ENCODE results near the gene SLC10A7. TPM values are rescaled to one million over a fixed set of nuclear protein-coding genes. Genes with fewer than 3 reads are reported as not detected.

Gene SLC10A7
- total and polyA plus RNA-seq, 2 of the 8 experiments (the other 6 are each of a cell fraction or from before 2014, with no cell fraction given), result 2.5 to 2.9 TPM

DNA sequence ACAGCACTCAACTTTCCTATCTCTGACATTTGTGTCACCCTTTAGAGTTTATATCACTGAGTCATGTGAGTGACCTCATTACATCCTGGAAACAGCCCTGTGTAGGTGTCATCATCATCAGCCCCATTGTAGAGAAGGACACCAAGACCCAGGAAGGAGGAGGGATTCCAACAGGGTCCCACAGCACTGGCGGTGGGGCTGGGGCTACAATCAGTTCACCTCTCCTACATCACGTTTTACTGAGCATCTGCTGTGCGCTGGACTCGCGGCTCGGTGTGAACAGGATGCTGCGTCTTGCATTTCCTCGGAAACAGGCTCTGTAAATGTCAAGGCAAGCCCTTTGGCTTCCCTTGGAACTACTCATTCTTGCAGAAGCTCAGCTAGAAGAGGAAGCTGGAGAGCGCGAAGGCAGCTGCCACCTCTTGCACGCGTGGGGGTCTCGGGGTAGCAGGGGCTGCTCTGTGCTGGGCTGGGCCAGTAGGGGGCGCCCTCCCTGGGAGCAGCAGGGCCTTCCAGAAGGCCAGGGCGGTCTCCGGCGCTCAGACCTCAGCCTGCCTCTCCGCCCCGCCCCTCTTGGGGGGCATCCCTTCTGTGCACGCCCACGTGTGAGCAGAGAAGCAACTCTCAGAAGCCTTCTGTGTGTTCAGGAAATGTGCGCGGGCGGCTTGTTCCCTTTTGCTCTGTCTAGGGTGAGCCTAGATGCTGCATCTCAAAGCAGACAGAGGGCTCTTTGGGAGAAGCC lies 278.4 kb downstream of the SLC10A7 start:
- Histone ChIP-seq H3K36me3 (ENCODE audit: control insufficient read depth in 2 of 4, insufficient read depth in 4 of 4, low read length in 3 of 4) (no peaks in the 10 kb centered on the region), H2BK12ac (ENCODE audit: low read depth, low read length) (no peak overlapping the region), H3K79me1 (ENCODE audit: low read depth, low read length) (no peaks in the 10 kb centered on the region), H2BK20ac (ENCODE audit: low read length) (no peak overlapping the region), H3K4ac (replicated peaks; ENCODE audit: insufficient read length, low read depth, low read length) (no peak overlapping the region), H2BK15ac (ENCODE audit: low read length) (peak overlapping the region; percentile 47; the same call in 1 of the 2 replicates), H4K91ac (replicated peaks; ENCODE audit: insufficient read length, low read length) (peak overlapping the region; percentile 17), H4K20me1 (replicated peaks in 1 of 2; ENCODE audit: control insufficient read depth in 1 of 2, insufficient read depth in 2 of 2, low read length in 2 of 2) (no peaks in the 10 kb centered on the region), H3K23ac (ENCODE audit: insufficient read length) (no peak overlapping the region), H3K27ac (ENCODE audit: low read depth, low read length) (no peak overlapping the region), H3K18ac (ENCODE audit: extremely low read depth, low read length) (no peak overlapping the region), H3K56ac (replicated peaks; ENCODE audit: insufficient read length, low read depth, low read length) (no peak overlapping the region), H2BK5ac (ENCODE audit: low read depth, low read length) (no peak overlapping the region), H3K4me2 (ENCODE audit: insufficient read depth in 1 of 2, low read depth in 2 of 2, low read length in 2 of 2) (peak overlapping the region in 1 of 2 experiments; percentile 23; a peak in 3 of 4 replicates), H2AFZ (ENCODE audit: low read length) (peak overlapping the region; percentile 70; the same call in 1 of the 2 replicates), H3K27me3 (replicated peaks in 1 of 4; ENCODE audit: control insufficient read depth in 3 of 4, extremely low read depth in 1 of 4, insufficient read depth in 3 of 4, low read length in 3 of 4) (no peaks in the 10 kb centered on the region), H3K23me2 (ENCODE audit: low read depth, low read length) (no peaks in the 10 kb centered on the region), H3K9ac (replicated peaks in 1 of 4; ENCODE audit: extremely low read depth in 1 of 4, low read depth in 3 of 4, low read length in 3 of 4) (no peak overlapping the region), H2AK5ac (ENCODE audit: low read depth, low read length) (no peak overlapping the region), H4K5ac (ENCODE audit: insufficient read length, low read depth, low read length) (no peak overlapping the region), H3K79me2 (ENCODE audit: control insufficient read depth in 1 of 2, insufficient read depth in 2 of 2, low read length in 2 of 2) (no peaks in the 10 kb centered on the region), H3K9me3 (ENCODE audit: insufficient read depth in 2 of 2, low read depth in 1 of 2, low read length in 1 of 2) (no peaks in the 10 kb centered on the region), H3K4me3 (ENCODE audit: extremely low read depth in 1 of 4, insufficient read depth in 2 of 4, low read depth in 3 of 4, low read length in 4 of 4) (no peak overlapping the region; a peak in 1 of 8 replicates), H3K4me1 (replicated peaks in 1 of 4; ENCODE audit: control insufficient read depth in 3 of 4, insufficient read depth in 4 of 4, low read length in 3 of 4) (peaks cover 0 to 3% (median 0%) of the 10 kb centered on the region in 4 experiments; a peak in 1 of 7 replicates), H4K8ac (ENCODE audit: extremely low read depth, insufficient read depth, low read length) (peak overlapping the region; percentile 85; the same call in 1 of the 2 replicates), H2BK120ac (replicated peaks; ENCODE audit: low read depth, low read length) (no peak overlapping the region), H3K14ac (ENCODE audit: insufficient read length) (no peak overlapping the region)
- TF ChIP-seq EGR1 (IDR thresholded peaks at IDR 0.05; ENCODE audit: borderline replicate concordance, low read depth, low read length), result peak; percentile 40; the same call in 1 of the 2 replicates
- TF ChIP-seq, protein P1, sequence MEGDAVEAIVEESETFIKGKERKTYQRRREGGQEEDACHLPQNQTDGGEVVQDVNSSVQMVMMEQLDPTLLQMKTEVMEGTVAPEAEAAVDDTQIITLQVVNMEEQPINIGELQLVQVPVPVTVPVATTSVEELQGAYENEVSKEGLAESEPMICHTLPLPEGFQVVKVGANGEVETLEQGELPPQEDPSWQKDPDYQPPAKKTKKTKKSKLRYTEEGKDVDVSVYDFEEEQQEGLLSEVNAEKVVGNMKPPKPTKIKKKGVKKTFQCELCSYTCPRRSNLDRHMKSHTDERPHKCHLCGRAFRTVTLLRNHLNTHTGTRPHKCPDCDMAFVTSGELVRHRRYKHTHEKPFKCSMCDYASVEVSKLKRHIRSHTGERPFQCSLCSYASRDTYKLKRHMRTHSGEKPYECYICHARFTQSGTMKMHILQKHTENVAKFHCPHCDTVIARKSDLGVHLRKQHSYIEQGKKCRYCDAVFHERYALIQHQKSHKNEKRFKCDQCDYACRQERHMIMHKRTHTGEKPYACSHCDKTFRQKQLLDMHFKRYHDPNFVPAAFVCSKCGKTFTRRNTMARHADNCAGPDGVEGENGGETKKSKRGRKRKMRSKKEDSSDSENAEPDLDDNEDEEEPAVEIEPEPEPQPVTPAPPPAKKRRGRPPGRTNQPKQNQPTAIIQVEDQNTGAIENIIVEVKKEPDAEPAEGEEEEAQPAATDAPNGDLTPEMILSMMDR (IDR thresholded peaks at IDR 0.05; ENCODE audit: control extremely low read depth in 1 of 3, insufficient read depth in 1 of 3, low read depth in 1 of 3, low read length in 3 of 3), result peak; percentile 69 to 91 (median 86)
- no peak for TF ChIP-seq RBBP5 (IDR thresholded peaks at IDR 0.05; ENCODE audit: borderline replicate concordance, low read depth, low read length)
- TF ChIP-seq RAD21 (IDR thresholded peaks at IDR 0.05 in 1 of 2, conservative IDR thresholded peaks at IDR 0.05 in 1 of 2; ENCODE audit: low read depth in 2 of 2, low read length in 2 of 2), result peak; percentile 57 to 62
- no peak for FAIRE-seq
- POLR2A ChIA-PET (ENCODE audit: partially characterized antibody), result no interaction called here
- 60% methylated on average over 24 of the region's 24 CpGs; no CpG with 5 or more reads in 1 of the 2 experiments for WGBS, 2 experiments (ENCODE audit: extremely low coverage in 1 of 2, insufficient coverage in 1 of 2, insufficient read length in 1 of 2, insufficient replicate concordance in 2 of 2, low coverage in 1 of 2, low lambda C conversion rate in 2 of 2, missing lambda C conversion rate in 1 of 2)
- CTCF ChIA-PET (ENCODE audit: partially characterized antibody), result interaction anchor here (0.5 to 2.8 kb wide), 16 partner anchors 9 to 1206 kb away, joined by 3 to 22 read pairs (median 4); no protein-coding TSS in a partner anchor
- DNase-seq (ENCODE audit: low read depth in 1 of 2, low spot score in 2 of 2), result peak; percentile 36 to 90
